ENCODE results near the gene CLSTN2.

CLSTN2 gene

DNA sequence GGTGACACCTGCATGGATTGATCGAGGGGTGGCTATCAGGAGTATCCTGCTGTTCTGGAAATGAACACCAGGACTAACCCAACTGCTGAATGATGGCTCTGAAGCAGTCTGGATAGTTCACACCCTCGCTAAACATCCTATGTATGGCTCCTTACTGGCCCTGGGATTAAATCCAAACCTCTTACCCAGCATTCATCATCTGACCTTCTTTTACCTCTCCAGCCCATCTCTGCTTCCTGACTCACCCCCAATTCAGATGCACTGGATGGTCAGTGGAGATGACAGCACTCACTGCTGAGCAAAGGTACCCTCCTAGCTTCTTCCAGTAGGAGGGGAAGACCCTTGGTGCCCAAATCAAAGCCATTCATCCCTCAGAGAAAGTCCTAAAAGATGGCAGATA, 507.6 kb downstream of the CLSTN2 start:
- TF ChIP-seq CTCF (IDR thresholded peaks at IDR 0.05; ENCODE audit: control insufficient read depth, insufficient read depth, low read depth, low read length, missing control alignments) = no peak
- H3K4me3 ChIP-seq (ENCODE audit: control insufficient read depth, low read depth, low read length) = no peak overlapping the region
- DNase-seq (ENCODE audit: low read depth) = no peak

GRCh38 chr3:140443073-140443472, 508.1 kb downstream of the CLSTN2 start:
- no peak for DNase-seq (ENCODE audit: low read depth)
- TF ChIP-seq CTCF (IDR thresholded peaks at IDR 0.05; ENCODE audit: control insufficient read depth, insufficient read depth, low read depth, low read length, missing control alignments) = no peak
- H3K4me3 ChIP-seq (ENCODE audit: control insufficient read depth, low read depth, low read length) = no peak overlapping the region

- DNase-seq (ENCODE audit: low read depth) = no peak
- no peak overlapping the region for H3K4me3 ChIP-seq (ENCODE audit: control insufficient read depth, low read depth, low read length)
- no peak for TF ChIP-seq CTCF (IDR thresholded peaks at IDR 0.05; ENCODE audit: control insufficient read depth, insufficient read depth, low read depth, low read length, missing control alignments)
Measured at GRCh38 chr3:140443806-140444205, 508.8 kb downstream of the CLSTN2 start.

DNA sequence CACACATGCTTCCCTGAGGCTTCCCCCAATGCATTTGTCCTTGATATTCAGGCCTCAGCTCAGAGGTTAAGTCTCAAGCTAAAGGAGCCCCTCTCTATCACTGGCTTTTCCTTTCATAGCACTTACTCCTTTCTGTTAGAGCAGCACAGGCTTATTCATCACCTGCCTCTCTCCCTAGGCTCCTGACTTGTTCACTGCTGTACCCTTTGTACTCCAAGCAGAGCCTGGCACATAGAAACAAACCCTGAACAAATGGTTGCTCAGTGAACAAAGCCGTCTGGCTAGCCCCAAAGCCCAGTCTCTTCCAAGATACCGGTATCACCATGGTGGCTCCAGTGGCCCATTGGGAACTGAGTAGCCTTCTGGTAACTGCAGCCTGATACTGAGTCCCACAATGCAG, 511.7 kb downstream of the CLSTN2 start:
- H3K4me3 ChIP-seq (ENCODE audit: control insufficient read depth, low read depth, low read length) = no peak overlapping the region
- no peak for TF ChIP-seq CTCF (IDR thresholded peaks at IDR 0.05; ENCODE audit: control insufficient read depth, insufficient read depth, low read depth, low read length, missing control alignments)

DNA sequence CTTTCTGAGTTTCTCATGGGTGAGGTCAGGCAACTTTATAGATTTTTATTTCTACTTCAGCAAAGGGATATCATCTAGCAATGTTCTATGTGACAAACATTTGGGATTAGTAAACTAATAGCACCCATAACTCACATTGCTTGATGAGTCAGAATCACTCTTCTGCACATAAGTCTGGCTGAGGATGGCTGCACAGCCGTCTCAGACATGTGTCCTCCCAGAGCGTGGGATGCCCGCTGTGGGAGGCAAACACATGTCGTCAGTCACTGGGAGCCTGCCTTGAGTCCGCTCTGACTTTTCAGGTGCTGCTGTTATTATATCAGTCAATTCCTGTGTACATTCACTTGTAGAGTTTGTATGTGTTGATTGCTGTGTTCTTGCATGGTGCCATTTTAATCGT, 512.2 kb downstream of the CLSTN2 start:
- no peak for TF ChIP-seq CTCF (IDR thresholded peaks at IDR 0.05; ENCODE audit: control insufficient read depth, insufficient read depth, low read depth, low read length, missing control alignments)
- no peak for DNase-seq (ENCODE audit: low read depth)
- H3K4me3 ChIP-seq (ENCODE audit: control insufficient read depth, low read depth, low read length) = no peak overlapping the region

More for the DNA sequence above, 511.7 kb downstream of the CLSTN2 start:
- DNase-seq (ENCODE audit: low read depth) = no peak

- DNase-seq (ENCODE audit: low read depth) = no peak
- TF ChIP-seq CTCF (IDR thresholded peaks at IDR 0.05; ENCODE audit: control insufficient read depth, insufficient read depth, low read depth, low read length, missing control alignments) = no peak
- no peak overlapping the region for H3K4me3 ChIP-seq (ENCODE audit: control insufficient read depth, low read depth, low read length)
Measured at GRCh38 chr3:140448001-140448400, 513.0 kb downstream of the CLSTN2 start.

Data from AG09309 (cell line).